ENCODE results near the gene ARMC5. TPM values are rescaled to one million over a fixed set of nuclear protein-coding genes. Genes with fewer than 3 reads are reported as not detected.

Gene ARMC5
- total RNA-seq, 1 donor from 2014 or later, result 4.2 TPM

DNA sequence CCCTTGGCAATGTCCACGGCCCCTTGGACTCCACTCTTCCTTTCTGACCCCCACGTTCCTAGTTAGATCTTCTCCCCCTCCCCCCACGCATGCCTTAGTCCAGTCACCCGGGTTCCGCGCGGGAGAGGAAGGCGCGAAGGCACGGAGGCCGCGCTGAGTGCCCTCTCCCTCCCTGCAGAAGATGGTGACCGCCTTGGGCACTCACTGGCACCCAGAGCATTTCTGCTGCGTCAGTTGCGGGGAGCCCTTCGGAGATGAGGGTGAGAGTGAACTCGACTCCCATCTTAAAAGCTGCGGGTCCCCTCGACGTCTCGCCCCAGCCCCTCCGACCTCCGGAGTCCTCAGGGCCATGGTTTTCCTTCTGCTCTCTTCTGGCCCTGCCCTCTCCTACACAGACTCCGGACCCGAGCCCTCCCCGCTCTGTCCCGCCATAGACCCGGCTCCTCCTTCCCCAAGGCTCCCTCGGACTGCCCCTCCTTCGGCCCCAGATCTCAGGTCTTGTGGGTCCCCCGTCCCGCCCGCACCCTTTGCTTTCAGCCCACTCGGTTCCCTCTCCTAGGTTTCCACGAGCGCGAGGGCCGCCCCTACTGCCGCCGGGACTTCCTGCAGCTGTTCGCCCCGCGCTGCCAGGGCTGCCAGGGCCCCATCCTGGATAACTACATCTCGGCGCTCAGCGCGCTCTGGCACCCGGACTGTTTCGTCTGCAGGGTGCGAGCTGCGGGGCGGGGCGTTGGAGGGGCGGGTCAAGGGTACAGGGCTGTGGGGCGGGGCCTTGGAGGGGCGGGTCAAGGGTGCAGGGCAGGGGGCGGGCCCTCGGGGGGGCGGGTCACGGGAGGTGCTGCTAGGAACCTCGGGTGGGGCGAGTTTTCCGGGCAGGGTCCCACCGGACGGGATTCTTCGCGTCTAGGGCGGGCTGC is 17.3 kb downstream of the ARMC5 start:
- H3K4me3 ChIP-seq (ENCODE audit: low read depth, low read length), result peak overlapping the region; percentile 12
- H3K27me3 ChIP-seq (ENCODE audit: control insufficient read depth, insufficient read depth, low read length), result no peaks in the 10 kb centered on the region
- peaks cover 23% of the 10 kb centered on the region for H3K36me3 ChIP-seq (ENCODE audit: control insufficient read depth, insufficient read depth, low read length)
- TF ChIP-seq, protein P1, sequence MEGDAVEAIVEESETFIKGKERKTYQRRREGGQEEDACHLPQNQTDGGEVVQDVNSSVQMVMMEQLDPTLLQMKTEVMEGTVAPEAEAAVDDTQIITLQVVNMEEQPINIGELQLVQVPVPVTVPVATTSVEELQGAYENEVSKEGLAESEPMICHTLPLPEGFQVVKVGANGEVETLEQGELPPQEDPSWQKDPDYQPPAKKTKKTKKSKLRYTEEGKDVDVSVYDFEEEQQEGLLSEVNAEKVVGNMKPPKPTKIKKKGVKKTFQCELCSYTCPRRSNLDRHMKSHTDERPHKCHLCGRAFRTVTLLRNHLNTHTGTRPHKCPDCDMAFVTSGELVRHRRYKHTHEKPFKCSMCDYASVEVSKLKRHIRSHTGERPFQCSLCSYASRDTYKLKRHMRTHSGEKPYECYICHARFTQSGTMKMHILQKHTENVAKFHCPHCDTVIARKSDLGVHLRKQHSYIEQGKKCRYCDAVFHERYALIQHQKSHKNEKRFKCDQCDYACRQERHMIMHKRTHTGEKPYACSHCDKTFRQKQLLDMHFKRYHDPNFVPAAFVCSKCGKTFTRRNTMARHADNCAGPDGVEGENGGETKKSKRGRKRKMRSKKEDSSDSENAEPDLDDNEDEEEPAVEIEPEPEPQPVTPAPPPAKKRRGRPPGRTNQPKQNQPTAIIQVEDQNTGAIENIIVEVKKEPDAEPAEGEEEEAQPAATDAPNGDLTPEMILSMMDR (IDR thresholded peaks at IDR 0.05; ENCODE audit: insufficient read depth, low read length, severe bottlenecking), result no peak
- DNase-seq (ENCODE audit: low read depth) (no peak), FAIRE-seq (no peak)

DNA sequence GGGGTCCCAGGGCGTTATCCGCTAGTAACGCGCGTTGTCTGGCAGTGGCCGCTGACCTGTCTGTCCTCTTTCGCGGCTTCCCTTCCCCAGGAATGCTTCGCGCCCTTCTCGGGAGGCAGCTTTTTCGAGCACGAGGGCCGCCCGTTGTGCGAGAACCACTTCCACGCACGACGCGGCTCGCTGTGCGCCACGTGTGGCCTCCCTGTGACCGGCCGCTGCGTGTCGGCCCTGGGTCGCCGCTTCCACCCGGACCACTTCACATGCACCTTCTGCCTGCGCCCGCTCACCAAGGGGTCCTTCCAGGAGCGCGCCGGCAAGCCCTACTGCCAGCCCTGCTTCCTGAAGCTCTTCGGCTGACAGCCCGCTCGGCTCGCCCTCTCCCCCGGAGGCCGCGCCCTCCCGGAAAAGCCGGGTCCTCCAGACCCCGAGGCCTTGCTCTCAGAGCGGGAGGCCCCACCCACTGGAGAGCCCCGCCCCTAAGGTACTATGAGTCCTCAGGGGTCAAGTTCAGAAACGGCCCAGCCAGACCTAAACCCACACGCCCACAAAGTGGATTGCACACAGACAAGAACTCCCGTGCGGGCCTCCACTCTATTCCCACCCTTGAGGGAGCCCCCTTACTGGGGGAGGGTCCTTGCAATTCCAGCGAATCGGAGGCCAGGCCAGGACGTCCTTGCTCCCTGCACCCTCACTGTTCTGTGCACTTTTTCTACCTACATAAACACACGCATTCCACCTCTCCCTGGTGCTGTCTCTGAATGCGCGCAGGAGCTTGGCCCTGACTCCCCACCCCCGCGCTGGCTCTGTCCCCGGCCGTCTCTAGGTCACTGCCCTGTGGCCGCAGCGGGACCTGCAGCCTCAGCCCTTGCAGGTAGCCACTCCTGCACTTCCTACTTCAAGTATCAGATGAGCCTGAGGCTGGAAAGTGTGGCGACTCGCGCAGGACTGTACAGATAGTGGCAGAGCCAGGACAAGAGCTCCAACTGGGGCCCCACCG is 18.2 kb downstream of the ARMC5 start:
- H3K27me3 ChIP-seq (ENCODE audit: control insufficient read depth, insufficient read depth, low read length), result peaks cover 2% of the 10 kb centered on the region
- peaks cover 23% of the 10 kb centered on the region for H3K36me3 ChIP-seq (ENCODE audit: control insufficient read depth, insufficient read depth, low read length)
- DNase-seq (ENCODE audit: low read depth) (no peak), FAIRE-seq (no peak)
- H3K4me3 ChIP-seq (ENCODE audit: low read depth, low read length), result no peak overlapping the region
- TF ChIP-seq, protein P1 (IDR thresholded peaks at IDR 0.05; ENCODE audit: insufficient read depth, low read length, severe bottlenecking), result no peak

GRCh38 chr16:31478956-31479355 is 19.7 kb downstream of the ARMC5 start:
- no peak for DNase-seq (ENCODE audit: low read depth)
- Histone ChIP-seq H3K4me3 (ENCODE audit: low read depth, low read length) (no peak overlapping the region), H3K27me3 (ENCODE audit: control insufficient read depth, insufficient read depth, low read length) (peaks cover 2% of the 10 kb centered on the region), H3K36me3 (ENCODE audit: control insufficient read depth, insufficient read depth, low read length) (peaks cover 18% of the 10 kb centered on the region)
- peak; percentile 36 for FAIRE-seq
- TF ChIP-seq, protein P1 (IDR thresholded peaks at IDR 0.05; ENCODE audit: insufficient read depth, low read length, severe bottlenecking), result no peak

GRCh38 chr16:31479751-31480150 is 20.4 kb downstream of the ARMC5 start:
- DNase-seq (ENCODE audit: low read depth) (no peak), FAIRE-seq (peak; percentile 64)
- Histone ChIP-seq H3K36me3 (ENCODE audit: control insufficient read depth, insufficient read depth, low read length) (peaks cover 11% of the 10 kb centered on the region), H3K27me3 (ENCODE audit: control insufficient read depth, insufficient read depth, low read length) (peaks cover 2% of the 10 kb centered on the region), H3K4me3 (ENCODE audit: low read depth, low read length) (no peak overlapping the region)
- TF ChIP-seq, protein P1 (IDR thresholded peaks at IDR 0.05; ENCODE audit: insufficient read depth, low read length, severe bottlenecking), result no peak

GRCh38 chr16:31480851-31481536 is 21.7 kb downstream of the ARMC5 start:
- TF ChIP-seq, protein P1 (IDR thresholded peaks at IDR 0.05; ENCODE audit: insufficient read depth, low read length, severe bottlenecking), result no peak
- H3K4me3 ChIP-seq (ENCODE audit: low read depth, low read length), result no peak overlapping the region
- FAIRE-seq (no peak), DNase-seq (ENCODE audit: low read depth) (no peak)
- peaks cover 2% of the 10 kb centered on the region for H3K27me3 ChIP-seq (ENCODE audit: control insufficient read depth, insufficient read depth, low read length)
- peaks cover 8% of the 10 kb centered on the region for H3K36me3 ChIP-seq (ENCODE audit: control insufficient read depth, insufficient read depth, low read length)

Data from bronchial epithelial cell (primary cell).